ENCODE measurements around the gene CRB2.

DNA sequence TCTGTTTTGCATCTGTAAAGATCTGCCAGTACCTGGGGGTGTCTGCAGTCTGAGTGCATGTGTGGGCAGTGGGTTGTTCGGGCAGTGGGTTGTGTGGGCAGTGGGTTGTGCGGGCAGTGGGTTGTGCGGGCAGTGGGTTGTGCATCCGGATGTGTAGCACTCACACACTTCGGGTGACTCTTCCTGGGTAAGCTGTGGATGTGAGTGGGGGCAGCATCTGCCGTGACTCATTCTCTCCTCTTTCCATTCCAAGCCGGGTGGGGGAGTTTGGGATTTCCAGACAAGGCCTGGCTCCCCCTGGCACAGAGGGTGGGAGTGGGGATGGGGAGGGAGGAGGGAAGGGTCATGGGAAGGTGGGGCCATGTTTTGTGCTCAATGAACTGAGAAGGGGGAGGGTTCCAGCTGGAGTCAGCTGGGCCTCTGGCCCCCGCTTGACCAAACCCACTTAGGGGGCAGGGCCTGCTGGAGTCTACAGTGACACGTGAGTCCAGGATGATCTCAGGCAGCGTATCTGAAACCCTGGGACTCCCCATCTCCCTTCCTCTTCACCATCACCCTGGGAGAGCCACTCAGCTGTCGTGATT lies 8.3 kb downstream of the CRB2 start:
- no peak for TF ChIP-seq BHLHE40 (IDR thresholded peaks at IDR 0.05; ENCODE audit: borderline replicate concordance)
- no peak for TF ChIP-seq ZNF384 (IDR thresholded peaks at IDR 0.05)
- TF ChIP-seq TARDBP (IDR thresholded peaks at IDR 0.05) = no peak
